ENCODE measurements around the gene DNAJC13.

DNA sequence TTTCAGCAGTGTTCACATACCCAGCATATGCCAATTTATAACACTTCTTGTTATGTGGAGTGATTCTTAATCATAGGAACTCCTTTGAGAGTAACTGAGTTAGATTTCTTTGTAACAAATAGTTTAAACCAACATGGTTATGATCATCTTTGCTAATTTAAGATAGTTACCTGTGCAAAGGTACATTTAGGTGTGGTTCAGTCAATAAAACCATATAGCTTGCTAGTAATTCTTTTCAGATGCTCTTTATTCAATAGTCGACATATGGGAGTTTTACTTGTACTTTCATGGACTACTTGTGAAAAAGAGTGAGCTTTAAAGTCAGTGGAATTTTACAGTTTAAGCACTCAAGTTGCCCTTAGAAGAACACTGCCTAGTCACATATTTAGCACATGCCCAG lies 5.2 kb downstream of the DNAJC13 start:
- TF ChIP-seq CTCF (IDR thresholded peaks at IDR 0.05), result no peak
- TF ChIP-seq POLR2AphosphoS5 (IDR thresholded peaks at IDR 0.05), result no peak
- TF ChIP-seq POLR2A (IDR thresholded peaks at IDR 0.05), result no peak

All from prostate gland (tissue), 2 donors.